Activated T-helper 1 cell treated with anti-CD3 and anti-CD28 coated beads, Interleukin-12 subunit alpha, Interleukin-12 subunit beta, Interleukin-2, Interleukin-4 antibody, amounts not matched to agents 30 ng/mL and 10 ng/mL and 1 ng/mL, durations not matched to agents 14 hours and 24 hours and 36 hours (primary cell): ENCODE results near the gene GZMM. TPM values are rescaled to one million over a fixed set of nuclear protein-coding genes. Genes with fewer than 3 reads are reported as not detected.

ENCODE experiments used
- DNase-seq: peaks from one replicate; pipeline ENCODE4 v3.0.0; 2021; ENCODE audit warnings: low spot score
- H3K27ac Mint-ChIP-seq: one replicate; pipeline ENCODE4 v1.8.0; 2021; ENCODE audit warnings: mild to moderate bottlenecking, mixed read lengths
- H3K27me3 Mint-ChIP-seq: one replicate; pipeline ENCODE4 v1.8.0; 2022; ENCODE audit warnings: mild to moderate bottlenecking, moderate library complexity, mixed read lengths; ENCODE audit not compliant: insufficient read depth
- H3K36me3 Mint-ChIP-seq: one replicate; pipeline ENCODE4 v1.8.0; 2021; ENCODE audit warnings: low read depth, mixed read lengths
- H3K4me1 Mint-ChIP-seq: one replicate; pipeline ENCODE4 v1.8.0; 2021; ENCODE audit warnings: low read depth, mixed read lengths
- H3K4me3 Mint-ChIP-seq: one replicate; pipeline ENCODE4 v1.8.0; 2021; ENCODE audit warnings: mild to moderate bottlenecking, moderate library complexity, mixed read lengths
- H3K9me3 Mint-ChIP-seq: one replicate; pipeline ENCODE4 v1.8.0; 2021; ENCODE audit warnings: mixed read lengths
- intact Hi-C: fragments of 100-400 bp; cut with micrococcal nuclease; formaldehyde crosslinking; loops from one replicate; pipeline ENCODE4 v1.15.1; 2024
- total RNA-seq: library from RNA; stranded (reverse); gene quantifications from 2 replicates; pipeline ENCODE4 v1.2.3, GENCODE V29; 2022

GZMM gene
- total RNA-seq, 1 donor from 2014 or later, result 55.6 TPM

DNA sequence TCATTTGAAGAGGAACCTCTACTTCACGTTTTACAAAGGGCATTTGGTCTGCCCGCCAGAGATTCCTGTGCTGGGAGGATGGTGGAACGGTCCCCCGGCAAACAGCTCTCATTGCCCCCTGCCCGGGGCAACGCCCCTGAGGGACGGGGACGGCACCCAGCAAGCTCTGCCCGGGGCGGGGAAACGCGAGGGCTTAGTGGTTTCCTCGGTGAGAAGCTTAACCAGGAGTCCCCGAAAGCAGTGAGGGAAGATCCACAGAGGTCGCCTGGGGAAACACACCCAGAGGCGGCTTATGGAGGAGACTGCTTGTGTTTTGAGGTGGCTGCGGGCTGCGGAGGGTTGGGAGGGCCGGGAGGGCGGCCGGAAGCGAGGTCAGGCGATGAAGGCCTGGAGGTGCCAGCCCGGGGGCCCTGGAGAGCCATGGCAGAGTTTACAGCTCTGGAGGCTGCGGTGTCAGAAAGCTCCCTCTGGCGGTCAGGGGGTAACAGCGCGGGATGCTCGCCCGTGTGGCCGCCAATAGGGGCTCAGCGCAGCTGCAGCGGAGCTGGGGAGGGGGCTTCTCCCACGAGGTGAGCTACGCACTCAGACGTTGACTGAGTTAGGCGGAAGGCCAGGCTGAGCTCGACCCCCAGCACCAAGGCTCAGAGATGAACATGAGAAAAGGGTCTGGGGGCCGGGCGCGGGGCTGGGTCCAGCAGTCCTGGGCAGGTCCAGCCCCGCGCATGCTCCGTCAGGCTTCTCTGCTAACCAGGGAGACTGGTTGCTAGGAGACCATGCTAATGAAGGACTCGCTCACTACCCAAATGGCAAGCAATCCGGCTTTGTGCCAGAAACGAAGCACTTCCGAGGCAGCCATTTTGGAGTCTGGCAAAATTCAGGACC is 37.2 kb upstream of the GZMM start:
- intact Hi-C loops, result loop anchor here (1.0 to 5.0 kb wide), 6 partner anchors 17 to 290 kb away; partner anchors contain the start of genes BSG, CDC34, MIER2 and POLRMT
- no peaks in the 10 kb centered on the region for H3K9me3 Mint-ChIP-seq

DNA sequence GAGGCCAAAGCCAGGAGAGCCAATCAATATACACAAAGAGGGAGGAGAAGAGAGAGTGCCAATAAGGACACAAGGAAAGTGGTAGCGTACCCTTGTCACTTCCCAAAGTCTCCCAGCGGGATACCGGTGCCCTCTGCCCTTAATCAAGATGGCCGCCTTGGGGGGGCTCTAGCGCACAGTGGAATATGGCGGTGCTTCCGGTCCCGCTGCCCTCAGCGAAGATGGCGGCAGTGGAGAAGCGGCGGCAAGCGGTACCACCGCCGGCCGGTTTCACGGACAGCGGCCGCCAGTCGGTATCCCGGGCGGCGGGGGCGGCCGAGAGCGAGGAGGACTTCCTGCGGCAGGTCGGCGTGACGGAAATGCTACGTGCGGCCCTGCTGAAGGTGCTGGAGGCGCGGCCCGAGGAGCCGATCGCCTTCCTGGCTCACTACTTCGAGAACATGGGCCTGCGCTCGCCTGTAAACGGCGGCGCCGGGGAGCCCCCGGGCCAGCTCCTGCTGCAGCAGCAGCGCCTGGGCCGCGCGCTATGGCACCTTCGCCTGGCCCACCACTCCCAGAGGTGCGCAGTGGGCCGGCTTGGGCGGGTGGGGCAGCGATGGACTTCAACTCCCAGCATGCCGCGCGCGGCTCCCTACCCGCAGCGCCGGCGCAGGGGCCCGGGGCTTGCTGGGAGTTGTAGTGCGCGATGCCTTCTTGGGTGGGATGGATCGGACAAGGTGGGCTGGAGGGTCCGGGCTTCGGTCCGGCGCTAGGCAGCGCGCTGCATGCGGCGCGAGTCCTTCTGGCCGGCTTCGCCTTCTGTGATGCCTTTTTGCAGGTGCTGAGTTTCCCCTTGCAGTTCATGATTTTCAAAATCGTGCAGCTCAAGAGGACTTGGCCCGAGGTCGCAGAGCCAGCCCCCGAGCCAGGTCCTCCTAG is 36.3 kb upstream of the GZMM start, which contains the start of gene TPGS1:
Gene TPGS1 (plus strand): TSS at position 212 of the 918 bp plus-strand sequence. CDS start 10 bp downstream, at position 222.
- peak within 1 kb of the TSS; percentile 100 for H3K27ac Mint-ChIP-seq
- H3K4me1 Mint-ChIP-seq, result peaks cover 45% of the 10 kb centered on the region
- H3K4me3 Mint-ChIP-seq, result peak within 1 kb of the TSS; percentile 98
- DNase-seq, result peak; percentile 83
- H3K36me3 Mint-ChIP-seq, result peaks cover 4% of the 10 kb centered on the region
- intact Hi-C loops, result loop anchor here (1.0 to 5.0 kb wide), 6 partner anchors 18 to 289 kb away; partner anchors contain the start of genes BSG, CDC34, MIER2 and POLRMT
- H3K27me3 Mint-ChIP-seq, result no peaks in the 10 kb centered on the region
- no peaks in the 10 kb centered on the region for H3K9me3 Mint-ChIP-seq

More for the DNA sequence above, 37.2 kb upstream of the GZMM start:
- peak; percentile 92 for DNase-seq
- Mint-ChIP-seq H3K27ac (peak overlapping the region; percentile 100), H3K27me3 (no peaks in the 10 kb centered on the region), H3K36me3 (peaks cover 4% of the 10 kb centered on the region), H3K4me3 (peak overlapping the region; percentile 98), H3K4me1 (peaks cover 41% of the 10 kb centered on the region)

DNA sequence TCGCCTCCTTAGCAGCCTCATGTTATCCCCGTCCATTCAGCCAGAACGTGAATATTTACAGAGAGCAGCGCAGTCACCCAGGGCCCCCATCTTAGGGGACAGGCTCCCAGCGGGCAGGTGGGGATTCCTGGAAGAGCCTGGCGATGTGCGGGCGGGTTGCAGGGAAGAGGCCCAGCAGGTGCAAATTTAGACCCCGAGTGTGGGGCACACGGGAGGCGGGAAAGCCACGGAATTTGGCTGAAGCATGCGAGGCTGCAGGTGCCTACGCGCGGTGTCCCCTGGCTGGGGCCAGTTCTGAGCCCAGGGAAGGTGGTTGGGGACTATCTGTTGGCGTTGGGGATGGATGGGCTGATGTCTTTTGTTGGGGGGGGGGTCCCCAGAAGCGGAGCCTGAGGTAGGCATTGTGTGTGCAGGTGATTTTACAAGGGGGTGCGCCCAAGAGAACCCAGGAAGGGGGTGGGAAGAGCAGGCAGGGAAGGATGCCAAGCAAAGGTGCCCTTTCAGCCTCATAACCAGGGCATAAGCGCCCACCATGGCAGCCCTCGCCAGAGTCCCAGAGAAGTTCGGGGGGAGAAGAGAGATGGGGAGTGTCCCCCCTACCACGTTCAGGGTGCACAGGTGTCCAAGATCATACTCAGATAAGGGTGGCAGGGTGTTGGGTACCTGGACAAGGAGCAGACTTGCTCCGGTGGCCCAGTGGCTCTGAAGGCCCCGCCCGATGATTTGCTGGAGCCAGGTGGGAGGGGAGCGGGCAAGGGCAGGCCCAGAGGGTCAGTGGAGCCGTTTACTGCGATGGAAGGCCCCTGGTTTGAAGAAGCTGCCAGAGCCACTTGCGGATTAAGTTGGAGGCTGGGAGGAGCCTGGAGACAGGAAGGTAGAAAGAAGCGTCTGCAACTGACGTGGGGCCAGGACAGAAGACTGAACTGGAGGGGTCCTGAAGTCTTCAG is 35.4 kb upstream of the GZMM start:
- intact Hi-C loops, result loop anchor here (5.0 kb wide), 1 partner anchor 166 kb away; the partner anchor contains the start of gene MIER2
- no peak for DNase-seq
- H3K27ac Mint-ChIP-seq, result peak overlapping the region; percentile 86
- peak overlapping the region; percentile 98 for H3K4me3 Mint-ChIP-seq
- no peaks in the 10 kb centered on the region for H3K9me3 Mint-ChIP-seq
- peaks cover 4% of the 10 kb centered on the region for H3K36me3 Mint-ChIP-seq
- H3K4me1 Mint-ChIP-seq, result peaks cover 42% of the 10 kb centered on the region
- no peaks in the 10 kb centered on the region for H3K27me3 Mint-ChIP-seq

DNA sequence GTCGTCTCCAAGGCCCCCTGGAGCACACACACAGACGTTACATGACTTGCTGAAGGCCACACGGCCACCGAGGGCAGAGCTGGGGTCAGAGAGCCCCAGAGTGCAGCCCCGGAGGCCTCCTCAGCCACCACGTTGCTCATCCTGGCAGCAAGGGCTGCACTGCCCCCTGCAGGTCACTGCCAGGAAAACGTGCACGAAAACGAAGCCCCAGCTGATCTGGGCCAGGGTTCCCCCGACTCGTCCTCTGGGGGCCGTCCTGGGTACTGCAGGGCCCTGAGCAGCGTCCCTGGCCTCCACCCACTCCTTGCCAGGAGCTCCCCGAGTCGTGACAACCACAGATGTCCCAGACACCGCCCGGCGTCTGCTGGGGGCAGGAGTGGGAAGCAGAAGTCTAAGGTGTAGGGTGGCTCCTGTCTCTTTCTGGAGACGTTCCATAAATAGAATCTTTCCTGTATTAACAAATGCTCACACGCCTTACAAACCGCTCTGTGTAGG is 33.2 kb upstream of the GZMM start:
- H3K36me3 Mint-ChIP-seq, result peaks cover 11% of the 10 kb centered on the region
- peak overlapping the region; percentile 81 for H3K4me3 Mint-ChIP-seq
- intact Hi-C loops, result loop anchor here (1.0 kb wide), 3 partner anchors 21 to 215 kb away; partner anchors contain the start of genes BSG and CDC34
- peaks cover 50% of the 10 kb centered on the region for H3K4me1 Mint-ChIP-seq
- peak overlapping the region; percentile 99 for H3K27ac Mint-ChIP-seq
- peak; percentile 90 for DNase-seq
- no peaks in the 10 kb centered on the region for H3K9me3 Mint-ChIP-seq
- H3K27me3 Mint-ChIP-seq, result no peaks in the 10 kb centered on the region

DNA sequence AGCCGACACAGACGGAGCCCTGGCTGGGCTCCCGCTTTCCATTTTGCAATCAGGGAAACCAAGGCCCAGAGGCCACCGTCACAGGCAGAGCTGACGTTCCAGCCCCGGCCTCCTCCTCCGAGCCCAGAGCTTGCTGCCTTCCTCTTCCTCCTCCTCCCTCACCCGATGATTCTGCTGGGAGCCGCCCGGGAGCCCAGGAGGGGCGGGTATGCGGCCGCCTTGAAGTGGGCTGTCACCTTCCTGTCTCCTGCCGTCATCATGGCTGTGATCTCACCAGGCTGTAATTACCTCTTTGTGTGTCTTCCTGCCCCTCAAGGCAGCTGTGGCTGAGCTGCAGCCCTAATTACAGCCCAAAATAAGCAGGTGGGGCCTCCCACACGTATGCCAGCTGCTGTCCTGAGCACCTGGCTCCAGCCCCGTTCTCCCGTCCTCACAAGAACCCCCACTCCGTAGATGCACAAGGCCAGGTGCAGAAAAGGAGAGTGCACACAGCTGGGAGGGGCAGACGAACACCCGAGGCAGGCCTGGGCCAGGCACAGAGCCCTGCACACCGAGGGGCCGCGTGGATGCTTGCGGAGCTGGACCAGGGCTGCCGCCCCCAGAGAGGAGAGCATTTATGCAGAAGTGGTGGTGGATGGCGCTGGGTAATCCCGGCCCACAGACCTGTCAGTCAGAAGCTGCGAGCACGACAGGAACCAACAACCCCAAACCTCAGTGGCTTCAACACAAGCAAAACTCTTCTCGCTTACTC is 32.6 kb upstream of the GZMM start:
- peaks cover 11% of the 10 kb centered on the region for H3K36me3 Mint-ChIP-seq
- intact Hi-C loops, result loop anchor here (1.0 kb wide), 2 partner anchors 20 to 61 kb away; partner anchors contain the start of genes BSG and CDC34
- peak; percentile 85 for DNase-seq

DNA sequence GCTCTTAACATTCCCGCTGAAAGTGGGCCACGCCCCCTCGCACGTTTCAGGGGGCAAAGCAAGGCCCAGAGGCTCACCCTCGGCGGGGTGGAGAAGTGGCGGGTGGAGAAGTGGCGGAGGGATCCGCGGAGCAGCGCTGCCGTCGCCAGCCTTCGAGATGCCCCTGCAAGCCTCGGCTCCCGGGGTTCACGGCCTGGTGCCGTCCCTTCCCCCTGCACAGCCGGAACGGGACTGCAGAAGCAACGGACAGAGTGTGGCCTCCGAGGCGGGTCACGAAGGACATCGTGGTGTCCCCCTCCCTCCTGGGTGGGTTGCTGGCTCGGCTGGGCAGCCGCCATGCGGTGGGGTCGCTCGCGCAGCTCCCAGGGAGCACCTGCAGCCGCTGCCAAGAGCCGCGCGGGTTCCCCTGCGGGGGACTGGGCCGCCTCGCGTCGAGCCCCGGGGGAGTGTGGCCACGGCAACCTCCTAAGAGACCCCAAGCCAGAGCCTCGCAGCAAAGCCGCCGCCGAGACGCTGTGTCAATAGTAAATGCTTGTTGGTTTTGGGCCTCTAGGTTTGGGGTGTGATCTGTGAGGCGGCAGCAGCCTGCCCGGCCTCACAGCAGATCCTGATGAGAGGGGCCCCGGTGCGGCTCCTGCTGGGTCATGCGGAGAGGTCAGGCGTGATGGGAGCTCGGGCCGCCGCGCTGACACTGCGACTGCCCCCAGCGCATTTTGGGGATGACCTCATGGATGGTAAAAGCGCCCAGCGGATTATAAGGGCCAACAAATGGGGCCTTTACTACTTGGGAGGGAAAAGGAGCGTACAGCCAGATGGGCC is 31.1 kb upstream of the GZMM start:
- H3K27ac Mint-ChIP-seq, result no peak overlapping the region
- H3K27me3 Mint-ChIP-seq, result no peaks in the 10 kb centered on the region
- intact Hi-C loops, result no loop called here
- peaks cover 54% of the 10 kb centered on the region for H3K4me1 Mint-ChIP-seq
- H3K4me3 Mint-ChIP-seq, result no peak overlapping the region
- peaks cover 13% of the 10 kb centered on the region for H3K36me3 Mint-ChIP-seq
- no peak for DNase-seq
- no peaks in the 10 kb centered on the region for H3K9me3 Mint-ChIP-seq

More for the DNA sequence above, 32.6 kb upstream of the GZMM start:
- H3K27ac Mint-ChIP-seq, result peak overlapping the region; percentile 99
- no peaks in the 10 kb centered on the region for H3K9me3 Mint-ChIP-seq
- H3K4me1 Mint-ChIP-seq, result peaks cover 50% of the 10 kb centered on the region
- no peaks in the 10 kb centered on the region for H3K27me3 Mint-ChIP-seq
- H3K4me3 Mint-ChIP-seq, result peak overlapping the region; percentile 81

DNA sequence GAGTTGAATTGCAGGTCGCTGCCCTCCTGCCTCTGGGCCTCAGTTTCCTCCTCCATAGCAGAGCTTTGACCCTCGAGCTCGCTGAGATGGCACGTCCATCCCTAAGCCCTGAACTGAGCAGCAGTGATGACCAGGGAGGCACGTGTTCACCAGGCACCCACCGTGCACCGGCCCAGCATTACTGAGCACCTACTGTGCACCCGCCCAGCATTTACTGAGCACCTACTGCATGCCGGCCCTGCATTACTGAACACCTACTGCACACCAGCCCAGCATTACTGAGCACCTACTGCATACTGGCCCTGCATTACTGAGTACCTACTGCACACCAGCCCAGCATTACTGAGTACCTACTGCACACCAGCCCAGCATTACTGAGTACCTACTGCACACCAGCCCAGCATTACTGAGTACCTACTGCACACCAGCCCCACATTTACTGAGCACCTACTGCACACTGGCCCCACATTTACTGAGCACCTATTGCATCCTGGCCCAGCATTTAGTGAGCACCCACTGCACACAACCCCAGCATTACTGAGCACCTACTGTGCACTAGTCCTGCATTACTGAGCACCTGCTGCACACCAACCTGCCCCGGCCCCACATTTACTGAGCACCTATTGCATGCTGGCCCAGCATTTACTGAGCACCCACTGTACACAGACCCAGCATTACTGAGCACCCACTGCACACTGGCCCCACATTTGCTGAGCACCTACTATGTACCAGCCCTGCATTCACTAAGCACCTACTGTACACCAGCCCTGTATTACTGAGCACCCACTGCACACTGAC is 30.3 kb upstream of the GZMM start:
- Mint-ChIP-seq H3K4me1 (peaks cover 46% of the 10 kb centered on the region), H3K27ac (no peak overlapping the region), H3K9me3 (no peaks in the 10 kb centered on the region), H3K27me3 (no peaks in the 10 kb centered on the region), H3K4me3 (no peak overlapping the region), H3K36me3 (peaks cover 13% of the 10 kb centered on the region)
- DNase-seq, result no peak
- intact Hi-C loops, result no loop called here

DNA sequence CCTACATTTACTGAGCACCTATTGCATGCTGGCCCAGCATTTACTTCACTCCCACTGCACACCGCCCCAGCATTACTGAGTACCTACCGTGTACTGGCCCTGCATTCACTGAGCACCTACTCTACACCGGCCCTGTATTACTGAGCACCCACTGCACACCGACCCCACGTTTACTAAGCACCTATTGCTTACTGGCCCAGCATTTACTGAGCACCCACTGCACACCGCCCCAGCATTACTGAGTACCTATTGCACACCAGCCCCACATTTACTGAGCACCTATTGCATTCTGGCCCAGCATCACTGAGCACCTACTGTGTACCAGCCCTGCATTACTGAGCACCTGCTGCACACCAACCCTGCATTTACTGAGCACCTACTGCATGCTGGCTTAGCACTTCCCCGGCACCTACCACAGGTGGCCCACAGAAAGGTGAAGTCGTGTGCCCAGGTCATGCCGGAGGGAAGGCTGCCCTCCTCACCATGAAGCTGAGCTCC is 29.6 kb upstream of the GZMM start:
- H3K36me3 Mint-ChIP-seq, result peaks cover 11% of the 10 kb centered on the region
- intact Hi-C loops, result no loop called here
- H3K9me3 Mint-ChIP-seq, result no peaks in the 10 kb centered on the region
- H3K4me1 Mint-ChIP-seq, result peaks cover 40% of the 10 kb centered on the region
- no peak overlapping the region for H3K27ac Mint-ChIP-seq
- no peaks in the 10 kb centered on the region for H3K27me3 Mint-ChIP-seq
- no peak for DNase-seq
- no peak overlapping the region for H3K4me3 Mint-ChIP-seq

DNA sequence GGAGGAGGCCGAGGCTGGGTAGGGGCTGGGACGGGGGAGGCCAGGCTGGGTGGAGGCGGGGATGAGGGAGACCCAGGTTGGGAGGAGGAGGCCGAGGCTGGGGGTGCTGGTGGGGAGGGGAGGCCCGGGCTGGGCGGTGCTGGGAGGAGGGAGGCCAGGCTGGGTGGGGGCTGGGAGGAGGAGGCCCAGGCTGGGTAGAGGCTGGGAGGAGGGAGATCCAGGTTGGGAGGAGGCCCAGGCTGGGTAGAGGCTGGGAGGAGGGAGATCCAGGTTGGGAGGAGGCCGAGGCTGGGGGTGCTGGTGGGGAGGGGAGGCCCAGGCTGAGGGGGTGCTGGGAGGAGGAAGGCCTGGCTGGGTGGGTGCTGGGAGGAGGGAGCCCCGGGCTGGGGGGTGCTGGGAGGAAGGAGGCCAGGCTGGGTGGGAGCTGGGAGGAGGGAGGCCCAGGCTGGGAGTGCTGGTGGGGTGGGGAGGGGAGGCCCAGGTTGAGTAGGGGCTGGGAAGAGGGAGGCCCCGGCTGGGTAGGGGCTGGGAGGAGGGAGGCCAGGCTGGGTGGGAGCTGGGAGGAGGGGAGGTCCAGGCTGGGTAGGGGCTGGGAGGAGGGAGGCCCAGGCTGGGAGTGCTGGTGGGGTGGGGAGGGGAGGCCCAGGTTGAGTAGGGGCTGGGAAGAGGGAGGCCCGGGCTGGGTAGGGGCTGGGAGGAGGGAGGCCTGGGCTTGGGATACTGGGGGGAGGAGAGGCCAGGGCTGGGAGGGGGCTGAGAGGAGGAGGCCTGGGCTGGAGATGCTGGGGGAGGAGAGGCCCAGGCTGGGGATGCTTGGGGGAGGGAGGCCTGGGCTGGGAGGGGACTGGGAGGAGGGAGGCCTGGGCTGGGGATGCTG is 25.9 kb upstream of the GZMM start:
- Mint-ChIP-seq H3K4me3 (no peak overlapping the region), H3K4me1 (peaks cover 12% of the 10 kb centered on the region), H3K9me3 (no peaks in the 10 kb centered on the region), H3K27me3 (no peaks in the 10 kb centered on the region), H3K36me3 (peaks cover 9% of the 10 kb centered on the region), H3K27ac (no peak overlapping the region)
- intact Hi-C loops, result no loop called here
- no peak for DNase-seq
